Prostate gland (tissue), 2 donors: ENCODE data around the gene NTRK2. TPM values are rescaled to one million over a fixed set of nuclear protein-coding genes. Genes with fewer than 3 reads are reported as not detected.

Experiments
- DNase-seq: peaks from one replicate; pipeline ENCODE4 v3.0.0-alpha.2; 2019; ENCODE audit warnings: low spot score
- H3K27ac ChIP-seq, 2 donors: fragments of 200-600 bp; sonication (generic); 2 replicates each; pipeline ENCODE4 v1.5.1; 2017 to 2019
- H3K27me3 ChIP-seq: fragments of 200-600 bp; sonication (generic); replicated peaks from 2 replicates; pipeline ENCODE4 v1.5.1; 2019; ENCODE audit not compliant: insufficient read depth
- H3K36me3 ChIP-seq, 2 donors: fragments of 200-600 bp; sonication (generic); 1 replicate in 1 of 2; 2 replicates in 1 of 2; pipeline versions ENCODE4 v1.5.1 to v1.8.1; 2017 to 2019
- H3K4me1 ChIP-seq: fragments of 200-600 bp; sonication (generic); replicated peaks from 2 replicates; pipeline ENCODE4 v1.5.1; 2019
- H3K4me3 ChIP-seq, 2 donors: fragments of 200-600 bp; sonication (generic); 2 replicates each; pipeline ENCODE4 v1.5.1; 2017 to 2019
- H3K9me3 ChIP-seq: fragments of 200-600 bp; sonication (generic); 2 replicates; pipeline ENCODE4 v1.5.1; 2017
- POLR2A ChIP-seq: fragments of 450-650 bp; IDR thresholded peaks from one replicate; pipeline ENCODE4 v1.6.1; 2016; ENCODE audit warnings: antibody characterized with exemption, mild to moderate bottlenecking
- POLR2AphosphoS5 ChIP-seq: sonication (generic); formaldehyde crosslinking; IDR thresholded peaks from one replicate; pipeline ENCODE4 v1.6.1; 2017; ENCODE audit warnings: antibody characterized with exemption
- WGBS: methylation state at CpG from one replicate; pipeline ENCODE4 v1.1.5; 2018; 5-methylcytosine and 5-hydroxymethylcytosine counted together
- intact Hi-C: fragments of 100-400 bp; cut with DNase I; formaldehyde crosslinking; loops from one replicate; pipeline ENCODE4 v1.14.2; 2022
- total RNA-seq, 2 donors: library from RNA; depleted of rRNA; stranded (reverse); fragments of >200 nt; gene quantifications; one replicate each; pipeline ENCODE4 v1.1.0, GENCODE V29; 2016
- TF ChIP-seq, protein P1 (sequence below), 4 experiments: fragments of 200-600 bp in 2 of 4; fragments of 450-650 bp in 2 of 4; sonication (generic) in 2 of 4; IDR thresholded peaks; 1 replicate in 3 of 4; 2 replicates in 1 of 4; pipeline ENCODE4 v1.5.1; 2016 to 2019; ENCODE audit warnings: antibody characterized with exemption in 4 of 4, mild to moderate bottlenecking in 2 of 4, moderate library complexity in 2 of 4

Gene NTRK2
- total RNA-seq, 2 donors from 2014 or later = 2.3 to 11.1 TPM

DNA sequence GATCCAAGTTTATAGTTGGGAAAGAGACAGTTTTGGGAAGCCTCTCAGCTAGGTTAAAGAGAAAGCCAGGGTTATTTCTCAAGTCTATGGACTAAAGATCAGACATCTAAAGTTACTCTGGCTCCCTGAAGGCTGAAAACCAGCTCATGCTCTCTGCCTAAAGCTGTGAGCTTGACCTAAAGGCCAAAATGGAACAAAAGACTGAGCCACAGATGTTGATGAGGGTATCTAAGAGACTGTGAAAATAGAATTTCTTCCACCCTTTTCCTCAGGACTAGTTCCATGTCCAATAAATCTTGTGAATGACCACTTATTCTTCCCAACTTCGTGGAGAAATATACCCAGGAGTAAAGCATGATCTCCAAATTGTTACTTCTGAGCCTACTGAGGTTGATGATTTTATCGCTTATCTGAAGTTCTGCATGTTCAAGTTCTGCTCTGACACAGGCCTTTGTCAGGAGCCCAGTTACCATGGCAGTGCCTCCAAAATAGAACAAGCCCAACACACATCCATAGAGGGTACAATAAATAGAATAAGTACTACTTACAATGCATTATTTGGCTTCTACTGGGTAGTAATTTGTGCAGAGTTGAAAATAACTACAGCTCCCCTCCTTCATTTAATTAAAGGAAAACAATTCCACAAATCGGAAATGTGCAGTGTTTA, 373.6 kb downstream of the NTRK2 start:
- WGBS = 77% methylated on average over 3 of the region's 3 CpGs
- Histone ChIP-seq H3K9me3 (no peaks in the 10 kb centered on the region), H3K4me3 (no peak overlapping the region), H3K4me1 (no peaks in the 10 kb centered on the region), H3K27ac (no peak overlapping the region), H3K27me3 (no peaks in the 10 kb centered on the region), H3K36me3 (no peaks in the 10 kb centered on the region)
- intact Hi-C loops = no loop called here
- no peak for DNase-seq
- TF ChIP-seq, protein P1, sequence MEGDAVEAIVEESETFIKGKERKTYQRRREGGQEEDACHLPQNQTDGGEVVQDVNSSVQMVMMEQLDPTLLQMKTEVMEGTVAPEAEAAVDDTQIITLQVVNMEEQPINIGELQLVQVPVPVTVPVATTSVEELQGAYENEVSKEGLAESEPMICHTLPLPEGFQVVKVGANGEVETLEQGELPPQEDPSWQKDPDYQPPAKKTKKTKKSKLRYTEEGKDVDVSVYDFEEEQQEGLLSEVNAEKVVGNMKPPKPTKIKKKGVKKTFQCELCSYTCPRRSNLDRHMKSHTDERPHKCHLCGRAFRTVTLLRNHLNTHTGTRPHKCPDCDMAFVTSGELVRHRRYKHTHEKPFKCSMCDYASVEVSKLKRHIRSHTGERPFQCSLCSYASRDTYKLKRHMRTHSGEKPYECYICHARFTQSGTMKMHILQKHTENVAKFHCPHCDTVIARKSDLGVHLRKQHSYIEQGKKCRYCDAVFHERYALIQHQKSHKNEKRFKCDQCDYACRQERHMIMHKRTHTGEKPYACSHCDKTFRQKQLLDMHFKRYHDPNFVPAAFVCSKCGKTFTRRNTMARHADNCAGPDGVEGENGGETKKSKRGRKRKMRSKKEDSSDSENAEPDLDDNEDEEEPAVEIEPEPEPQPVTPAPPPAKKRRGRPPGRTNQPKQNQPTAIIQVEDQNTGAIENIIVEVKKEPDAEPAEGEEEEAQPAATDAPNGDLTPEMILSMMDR (IDR thresholded peaks at IDR 0.05) = no peak
- no peak for TF ChIP-seq POLR2AphosphoS5
- no peak for TF ChIP-seq POLR2A

DNA sequence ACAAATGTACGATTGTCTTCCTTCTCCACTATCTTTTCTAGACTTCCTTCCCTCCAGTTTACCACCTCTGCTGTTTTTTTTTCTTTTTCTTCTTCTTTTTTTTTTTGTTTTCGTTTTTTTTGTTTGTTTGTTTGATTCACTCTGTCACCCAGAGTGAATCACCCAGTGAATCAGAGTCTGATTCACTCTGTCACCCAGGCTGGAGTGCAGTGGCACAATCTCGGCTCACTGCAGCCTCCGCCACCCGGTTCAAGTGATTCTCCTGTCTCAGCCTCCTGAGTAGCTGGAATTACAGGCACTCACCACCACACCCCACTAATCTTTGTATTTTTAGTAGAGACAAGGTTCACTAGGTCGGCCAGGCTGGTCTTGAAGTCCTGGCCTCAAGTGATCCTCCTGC, 375.7 kb downstream of the NTRK2 start:
- H3K9me3 ChIP-seq = no peaks in the 10 kb centered on the region
- TF ChIP-seq, protein P1 (IDR thresholded peaks at IDR 0.05) = no peak
- TF ChIP-seq POLR2A (no peak), POLR2AphosphoS5 (no peak)
- H3K27ac ChIP-seq = no peak overlapping the region
- H3K36me3 ChIP-seq = no peaks in the 10 kb centered on the region
- intact Hi-C loops = no loop called here
- no peak for DNase-seq
- H3K4me3 ChIP-seq = no peak overlapping the region
- H3K4me1 ChIP-seq = no peaks in the 10 kb centered on the region
- WGBS = 82% methylated on average over 6 of the region's 6 CpGs
- no peaks in the 10 kb centered on the region for H3K27me3 ChIP-seq

DNA sequence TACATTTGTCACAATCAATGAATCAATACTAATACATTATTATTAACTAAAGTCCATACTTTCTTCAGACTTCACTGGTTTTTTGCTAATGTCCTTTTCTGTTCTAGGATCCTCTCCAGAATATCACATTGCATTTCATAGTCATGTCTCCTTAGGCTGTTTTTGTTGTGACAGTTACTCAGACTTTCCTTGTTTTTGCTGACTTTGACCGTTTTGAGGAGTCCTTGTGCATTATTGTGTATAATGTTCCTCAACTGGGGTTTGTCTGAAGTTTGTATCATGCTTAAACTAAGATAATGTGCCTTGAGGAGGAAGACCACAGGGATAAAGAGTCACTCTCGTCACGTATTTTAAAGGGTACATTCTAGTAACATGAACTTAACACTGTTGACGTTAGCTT, 376.9 kb downstream of the NTRK2 start:
- no peak for DNase-seq
- Histone ChIP-seq H3K36me3 (no peaks in the 10 kb centered on the region), H3K4me1 (no peaks in the 10 kb centered on the region), H3K27ac (no peak overlapping the region), H3K9me3 (no peaks in the 10 kb centered on the region), H3K4me3 (no peak overlapping the region), H3K27me3 (no peaks in the 10 kb centered on the region)
- intact Hi-C loops = no loop called here
- 38% methylated on average over 4 of the region's 4 CpGs for WGBS
- no peak for TF ChIP-seq POLR2AphosphoS5

DNA sequence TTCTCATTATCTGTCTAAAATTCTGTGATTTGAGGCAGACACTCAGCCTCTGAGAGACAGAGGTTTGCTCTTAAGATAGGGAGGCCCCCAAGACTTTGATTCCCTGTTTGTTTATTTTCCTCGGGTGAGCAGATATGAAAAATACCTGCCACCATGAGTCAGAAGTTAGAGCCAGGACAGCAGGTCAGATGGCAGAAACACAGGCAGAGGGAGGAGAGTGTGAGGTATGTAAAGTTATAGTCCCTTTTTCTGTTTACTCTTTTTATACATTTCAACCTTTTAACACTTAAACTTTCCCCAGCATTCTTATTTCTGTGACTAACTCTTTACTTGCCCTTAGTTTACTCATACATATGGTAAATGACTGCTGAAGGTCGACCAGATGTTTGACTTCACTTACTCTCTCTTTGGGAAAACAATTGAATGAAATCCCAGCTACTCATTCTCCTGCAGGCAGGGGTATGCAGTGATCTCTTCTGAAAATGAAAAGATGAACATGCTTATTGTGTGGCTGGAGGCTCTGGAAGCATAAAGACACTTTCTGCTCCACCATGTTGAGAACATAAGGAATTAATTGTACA, 383.8 kb downstream of the NTRK2 start:
- Histone ChIP-seq H3K4me3 (no peak overlapping the region), H3K4me1 (no peaks in the 10 kb centered on the region), H3K27ac (no peak overlapping the region), H3K36me3 (no peaks in the 10 kb centered on the region), H3K9me3 (no peaks in the 10 kb centered on the region), H3K27me3 (no peaks in the 10 kb centered on the region)
- TF ChIP-seq, protein P1 (IDR thresholded peaks at IDR 0.05) = no peak
- no peak for TF ChIP-seq POLR2A
- no peak for TF ChIP-seq POLR2AphosphoS5
- intact Hi-C loops = no loop called here
- WGBS = 14% methylated on average over 2 of the region's 2 CpGs
- no peak for DNase-seq

DNA sequence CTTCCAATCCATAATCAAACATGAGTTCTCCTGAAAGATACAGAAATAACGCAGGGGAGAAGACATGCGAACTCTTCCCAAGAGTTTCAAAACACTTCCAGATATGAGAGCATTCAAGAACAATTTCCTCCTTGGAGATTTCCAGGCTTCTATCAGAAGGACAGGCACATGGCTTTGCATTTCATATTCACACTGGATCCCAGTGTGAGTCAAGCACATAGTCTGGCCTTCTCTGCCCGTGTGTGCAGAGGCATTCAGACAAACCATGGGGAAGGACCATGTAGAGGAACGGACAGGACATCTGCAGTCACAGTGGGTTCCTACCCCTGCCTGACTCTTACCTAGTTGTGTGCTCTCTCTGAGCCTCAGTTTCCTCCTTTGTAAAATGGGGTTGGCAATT, 384.5 kb downstream of the NTRK2 start:
- 95% methylated on average over 4 of the region's 4 CpGs for WGBS
- TF ChIP-seq, protein P1 (IDR thresholded peaks at IDR 0.05) = no peak
- no peak for TF ChIP-seq POLR2AphosphoS5
- TF ChIP-seq POLR2A = no peak
- Histone ChIP-seq H3K9me3 (no peaks in the 10 kb centered on the region), H3K27ac (no peak overlapping the region), H3K27me3 (no peaks in the 10 kb centered on the region), H3K4me1 (no peaks in the 10 kb centered on the region), H3K36me3 (no peaks in the 10 kb centered on the region), H3K4me3 (no peak overlapping the region)
- no peak for DNase-seq
- intact Hi-C loops = no loop called here
